SK-N-MC (cell line): ENCODE measurements around the gene NRAP.

Experiments
- DNase-seq: peaks from one replicate; pipeline ENCODE4 v3.0.0-alpha.2; 2011; ENCODE audit warnings: low read depth, low spot score
- H3K27ac ChIP-seq: fragments of 200-600 bp; sonication (generic); 2 replicates; pipeline ENCODE4 v1.5.1; 2016; ENCODE audit warnings: mixed run types
- H3K36me3 ChIP-seq: fragments of 200-600 bp; sonication (generic); 2 replicates; pipeline ENCODE4 v1.6.1; 2017; ENCODE audit warnings: antibody characterized with exemption, low read length, mixed read lengths; ENCODE audit not compliant: insufficient read depth
- H3K4me3 ChIP-seq: fragments of 200-600 bp; sonication (generic); 2 replicates; pipeline ENCODE4 v1.5.1; 2016
- H3K9ac ChIP-seq: fragments of 200-600 bp; sonication (generic); 2 replicates; pipeline ENCODE4 v1.8.0; 2017; ENCODE audit warnings: mixed run types, mixed read lengths; ENCODE audit not compliant: insufficient read length
- H3K9me3 ChIP-seq: fragments of 200-600 bp; sonication (generic); 2 replicates; pipeline ENCODE4 v1.6.1; 2017; ENCODE audit warnings: low read depth, mild to moderate bottlenecking, antibody characterized with exemption, low read length, moderate library complexity, mixed read lengths
- EZH2 ChIP-seq: fragments of 200-600 bp; sonication (generic); IDR thresholded peaks from one replicate; pipeline ENCODE4 v1.6.1; 2017; ENCODE audit warnings: antibody characterized with exemption
- FOXP2 ChIP-seq: optimal IDR thresholded peaks from 2 replicates; pipeline ENCODE3; 2011; ENCODE audit warnings: mild to moderate bottlenecking, moderate library complexity; ENCODE audit not compliant: insufficient read depth; ENCODE audit errors: extremely low read length, control extremely low read depth
- POLR2AphosphoS5 ChIP-seq: IDR thresholded peaks from 2 replicates; pipeline ENCODE4 v1.6.1; 2012; ENCODE audit warnings: mild to moderate bottlenecking, low read depth, low read length, borderline replicate concordance

NRAP gene

GRCh38 chr10:113550365-113550764 is 113.5 kb downstream of the NRAP start:
- Histone ChIP-seq H3K9me3 (no peaks in the 10 kb centered on the region), H3K4me3 (no peak overlapping the region), H3K27ac (no peak overlapping the region), H3K36me3 (no peaks in the 10 kb centered on the region), H3K9ac (no peak overlapping the region)
- no peak for DNase-seq
- TF ChIP-seq EZH2 (no peak), POLR2AphosphoS5 (no peak), FOXP2 (no peak)

GRCh38 chr10:113549856-113550255 is 114.0 kb downstream of the NRAP start:
- Histone ChIP-seq H3K36me3 (no peaks in the 10 kb centered on the region), H3K27ac (no peak overlapping the region), H3K9me3 (no peaks in the 10 kb centered on the region), H3K4me3 (no peak overlapping the region), H3K9ac (no peak overlapping the region)
- DNase-seq = no peak
- TF ChIP-seq EZH2 (no peak), POLR2AphosphoS5 (no peak), FOXP2 (no peak)

- no peak for DNase-seq
- TF ChIP-seq EZH2 = no peak
- TF ChIP-seq POLR2AphosphoS5 = no peak
- TF ChIP-seq FOXP2 = no peak
- H3K9ac ChIP-seq = no peak overlapping the region
- no peaks in the 10 kb centered on the region for H3K36me3 ChIP-seq
- no peak overlapping the region for H3K27ac ChIP-seq
- H3K4me3 ChIP-seq = no peak overlapping the region
- H3K9me3 ChIP-seq = no peaks in the 10 kb centered on the region
Observed at GRCh38 chr10:113547426-113547825, 116.4 kb downstream of the NRAP start.

GRCh38 chr10:113544392-113544791 is 119.4 kb downstream of the NRAP start:
- Histone ChIP-seq H3K9me3 (no peaks in the 10 kb centered on the region), H3K4me3 (no peak overlapping the region), H3K27ac (no peak overlapping the region), H3K9ac (no peak overlapping the region), H3K36me3 (no peaks in the 10 kb centered on the region)
- TF ChIP-seq EZH2 (no peak), POLR2AphosphoS5 (no peak), FOXP2 (no peak)
- DNase-seq = no peak

GRCh38 chr10:113543107-113543955 is 120.5 kb downstream of the NRAP start:
- no peaks in the 10 kb centered on the region for H3K36me3 ChIP-seq

GRCh38 chr10:113541549-113541927 is 122.3 kb downstream of the NRAP start:
- H3K9ac ChIP-seq = no peak overlapping the region
- no peaks in the 10 kb centered on the region for H3K36me3 ChIP-seq
- H3K4me3 ChIP-seq = no peak overlapping the region
- DNase-seq = no peak
- no peaks in the 10 kb centered on the region for H3K9me3 ChIP-seq
- no peak for TF ChIP-seq FOXP2
- no peak for TF ChIP-seq POLR2AphosphoS5
- no peak for TF ChIP-seq EZH2
- no peak overlapping the region for H3K27ac ChIP-seq

More at GRCh38 chr10:113543107-113543955, 120.5 kb downstream of the NRAP start:
- Histone ChIP-seq H3K9ac (no peak overlapping the region), H3K9me3 (no peaks in the 10 kb centered on the region), H3K4me3 (no peak overlapping the region), H3K27ac (no peak overlapping the region)
- TF ChIP-seq FOXP2 (no peak), POLR2AphosphoS5 (no peak), EZH2 (no peak)
- DNase-seq = no peak

GRCh38 chr10:113540845-113541548 is 122.8 kb downstream of the NRAP start:
- TF ChIP-seq FOXP2 (no peak), POLR2AphosphoS5 (no peak), EZH2 (no peak)
- Histone ChIP-seq H3K36me3 (no peaks in the 10 kb centered on the region), H3K9me3 (no peaks in the 10 kb centered on the region), H3K27ac (no peak overlapping the region), H3K4me3 (no peak overlapping the region), H3K9ac (no peak overlapping the region)
- no peak for DNase-seq

- Histone ChIP-seq H3K9ac (no peak overlapping the region), H3K9me3 (no peaks in the 10 kb centered on the region), H3K36me3 (no peaks in the 10 kb centered on the region), H3K4me3 (no peak overlapping the region), H3K27ac (no peak overlapping the region)
- TF ChIP-seq FOXP2 (no peak), EZH2 (no peak)
- no peak for DNase-seq
Observed at GRCh38 chr10:113539789-113540188, 124.1 kb downstream of the NRAP start.
